Testis (tissue), 3 donors: ENCODE measurements around the gene GNAI3. TPM values are rescaled to one million over a fixed set of nuclear protein-coding genes. Genes with fewer than 3 reads are reported as not detected.

ENCODE experiments used
- DNase-seq: peaks from one replicate; pipeline ENCODE4 v3.0.0-alpha.2; 2019
- H3K27ac ChIP-seq, 2 donors: fragments of 200-600 bp; sonication (generic); one replicate each; pipeline ENCODE4 v1.5.1; 2019
- H3K27me3 ChIP-seq: fragments of 200-600 bp; sonication (generic); one replicate; pipeline ENCODE4 v1.5.1; 2019
- H3K36me3 ChIP-seq: fragments of 200-600 bp; sonication (generic); one replicate; pipeline ENCODE4 v1.5.1; 2017; ENCODE audit warnings: low read depth; ENCODE audit errors: missing control alignments
- H3K4me1 ChIP-seq: fragments of 200-600 bp; sonication (generic); one replicate; pipeline ENCODE4 v1.5.1; 2019
- H3K4me3 ChIP-seq, 2 donors: fragments of 200-600 bp; sonication (generic); one replicate each; pipeline ENCODE4 v1.5.1; 2017 to 2019
- H3K9me3 ChIP-seq: fragments of 200-600 bp; sonication (generic); one replicate; pipeline ENCODE4 v1.5.1; 2017
- POLR2A ChIP-seq: fragments of 450-650 bp; IDR thresholded peaks from one replicate; pipeline ENCODE4 v1.6.1; 2017; ENCODE audit warnings: antibody characterized with exemption, mild to moderate bottlenecking, moderate library complexity
- WGBS, 2 donors: methylation state at CpG; one replicate each; pipeline ENCODE4 v1.1.5; 2018; 5-methylcytosine and 5-hydroxymethylcytosine counted together
- intact Hi-C: fragments of 100-400 bp; cut with DNase I; formaldehyde crosslinking; loops from one replicate; pipeline ENCODE4 v1.15.1; 2023; ENCODE audit warnings: low total_unique reads
- polyA plus RNA-seq: library from polyadenylated mRNA; stranded (reverse); fragments of 350-450 nt; fragmentation: Illumina TruSeq; extraction: RNeasy Lipid Tissue Mini Kit (QIAGEN cat#74804); gene quantifications from one replicate; pipeline ENCODE4 v1.2.3, GENCODE V29; 2014; ENCODE audit warnings: low read depth, low replicate concordance; ENCODE audit not compliant: insufficient read depth
- total RNA-seq, 2 donors: library from RNA; depleted of rRNA; stranded (reverse); fragments of >200 nt; gene quantifications; one replicate each; pipeline ENCODE4 v1.2.3, GENCODE V29; 2016
- TF ChIP-seq, protein P1 (sequence below), 3 experiments: fragments of 450-650 bp in 2 of 3; fragments of 200-600 bp in 1 of 3; sonication (generic) in 1 of 3; IDR thresholded peaks; one replicate each; pipeline ENCODE4 v1.5.1; 2016 to 2019; ENCODE audit warnings: antibody characterized with exemption in 3 of 3, mild to moderate bottlenecking in 2 of 3, moderate library complexity in 1 of 3

Gene GNAI3
- total and polyA plus RNA-seq, 3 donors from 2014 or later = 5.7 to 5.9 (median 5.8) TPM

DNA sequence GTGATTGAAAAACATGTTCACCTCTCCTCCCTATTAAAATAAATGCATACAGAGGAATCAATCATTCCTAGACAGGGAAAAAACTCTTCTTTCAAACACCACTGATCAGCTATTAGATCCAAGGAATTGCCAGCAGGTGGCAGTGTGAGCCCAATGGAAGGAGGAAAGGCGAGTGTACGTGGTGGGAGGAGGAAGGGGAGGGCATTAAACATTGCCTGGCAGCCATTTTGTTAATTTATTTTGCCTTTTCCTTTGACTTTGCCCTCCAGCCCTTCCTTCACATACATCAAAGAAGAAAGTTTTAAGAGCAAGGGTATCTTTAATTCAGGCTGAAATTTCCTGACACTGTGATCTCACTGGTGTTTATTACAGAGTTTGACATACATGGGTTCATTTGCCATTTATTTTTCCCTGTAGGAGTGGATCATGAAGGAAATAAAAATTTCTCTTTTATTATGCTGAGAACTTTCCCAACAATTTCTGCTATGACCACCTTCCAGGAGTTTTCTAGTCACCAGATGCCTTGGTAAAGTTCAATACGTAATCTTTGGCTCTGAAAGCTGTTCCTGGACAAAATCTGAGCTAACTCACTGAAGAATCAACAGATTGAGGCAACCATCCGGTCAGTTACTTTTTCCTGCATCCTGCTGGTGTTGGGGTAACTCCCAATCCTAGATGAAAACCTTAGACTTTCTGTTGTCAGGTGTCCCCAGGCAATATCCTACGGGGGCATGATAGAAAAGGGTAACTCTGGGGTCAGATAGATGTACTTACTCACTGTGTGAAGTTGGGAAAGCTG, 1.9 kb upstream of the GNAI3 start:
- H3K9me3 ChIP-seq = no peaks in the 10 kb centered on the region
- H3K4me3 ChIP-seq = peak overlapping the region in 1 of 2 donors; percentile 81
- WGBS, 2 donors = 34 to 35% methylated on average over 5 of the region's 5 CpGs
- TF ChIP-seq, protein P1, sequence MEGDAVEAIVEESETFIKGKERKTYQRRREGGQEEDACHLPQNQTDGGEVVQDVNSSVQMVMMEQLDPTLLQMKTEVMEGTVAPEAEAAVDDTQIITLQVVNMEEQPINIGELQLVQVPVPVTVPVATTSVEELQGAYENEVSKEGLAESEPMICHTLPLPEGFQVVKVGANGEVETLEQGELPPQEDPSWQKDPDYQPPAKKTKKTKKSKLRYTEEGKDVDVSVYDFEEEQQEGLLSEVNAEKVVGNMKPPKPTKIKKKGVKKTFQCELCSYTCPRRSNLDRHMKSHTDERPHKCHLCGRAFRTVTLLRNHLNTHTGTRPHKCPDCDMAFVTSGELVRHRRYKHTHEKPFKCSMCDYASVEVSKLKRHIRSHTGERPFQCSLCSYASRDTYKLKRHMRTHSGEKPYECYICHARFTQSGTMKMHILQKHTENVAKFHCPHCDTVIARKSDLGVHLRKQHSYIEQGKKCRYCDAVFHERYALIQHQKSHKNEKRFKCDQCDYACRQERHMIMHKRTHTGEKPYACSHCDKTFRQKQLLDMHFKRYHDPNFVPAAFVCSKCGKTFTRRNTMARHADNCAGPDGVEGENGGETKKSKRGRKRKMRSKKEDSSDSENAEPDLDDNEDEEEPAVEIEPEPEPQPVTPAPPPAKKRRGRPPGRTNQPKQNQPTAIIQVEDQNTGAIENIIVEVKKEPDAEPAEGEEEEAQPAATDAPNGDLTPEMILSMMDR (IDR thresholded peaks at IDR 0.05) = peak; percentile 86 to 96 (median 92)
- no peak for TF ChIP-seq POLR2A
- peak overlapping the region; percentile 84 to 94 for H3K27ac ChIP-seq
- no peaks in the 10 kb centered on the region for H3K27me3 ChIP-seq
- peaks cover 16% of the 10 kb centered on the region for H3K4me1 ChIP-seq
- peak; percentile 96 for DNase-seq
- H3K36me3 ChIP-seq = no peaks in the 10 kb centered on the region
- intact Hi-C loops = loop anchor here (5.0 to 10.0 kb wide), 3 partner anchors 91 to 438 kb away; partner anchors contain the start of gene AHCYL1

DNA sequence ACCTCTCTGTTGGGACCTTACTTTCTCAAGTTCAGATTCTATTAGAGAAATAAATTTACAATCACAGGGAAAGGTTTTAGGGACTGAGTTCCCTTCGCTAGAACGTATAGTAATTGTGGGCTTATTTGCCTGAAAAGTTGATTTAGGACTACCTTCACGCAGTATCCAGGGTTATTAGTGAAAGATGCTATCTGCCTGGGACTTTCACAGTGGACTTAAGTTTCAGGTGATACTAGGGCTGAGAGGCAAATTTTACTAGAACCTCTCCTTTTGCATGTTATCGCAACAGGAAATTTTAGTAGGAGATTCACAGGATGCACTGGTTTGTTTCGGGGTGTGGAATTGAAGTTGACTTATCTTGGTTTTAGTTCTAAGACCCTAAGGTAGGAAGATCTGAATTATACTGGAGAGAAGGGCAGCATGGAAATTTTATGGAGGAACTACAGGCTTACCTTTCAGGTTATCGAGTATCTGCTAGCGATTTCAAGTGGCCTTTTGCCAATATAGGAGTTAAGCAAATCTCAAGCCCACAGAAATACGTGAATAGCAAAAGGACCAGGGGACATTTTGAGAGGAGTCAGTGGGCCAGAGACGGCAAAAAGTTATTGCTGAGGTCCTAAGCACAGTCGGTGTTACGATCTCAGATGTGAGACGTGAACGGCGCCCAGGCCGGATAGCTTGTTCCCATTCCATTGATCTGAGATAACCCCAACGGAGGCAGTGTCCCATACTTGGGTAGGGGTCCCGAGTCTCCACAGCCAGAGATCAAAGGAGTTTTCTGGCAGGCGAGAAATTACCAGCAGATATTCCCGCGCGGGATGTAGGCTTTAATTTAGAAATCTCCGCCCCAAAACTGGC, 723 bp upstream of the GNAI3 start:
- H3K27me3 ChIP-seq = no peaks in the 10 kb centered on the region
- H3K4me3 ChIP-seq = peak overlapping the region; percentile 75 to 81
- H3K27ac ChIP-seq = peak overlapping the region; percentile 84 to 94
- 6 to 9% methylated on average over 22 of the region's 22 CpGs for WGBS, 2 donors
- peaks cover 16% of the 10 kb centered on the region for H3K4me1 ChIP-seq
- no peaks in the 10 kb centered on the region for H3K9me3 ChIP-seq
- intact Hi-C loops = loop anchor here (5.0 to 10.0 kb wide), 3 partner anchors 90 to 437 kb away; partner anchors contain the start of gene AHCYL1
- TF ChIP-seq, protein P1 (IDR thresholded peaks at IDR 0.05) = no peak
- H3K36me3 ChIP-seq = no peaks in the 10 kb centered on the region
- DNase-seq = peak; percentile 50

DNA sequence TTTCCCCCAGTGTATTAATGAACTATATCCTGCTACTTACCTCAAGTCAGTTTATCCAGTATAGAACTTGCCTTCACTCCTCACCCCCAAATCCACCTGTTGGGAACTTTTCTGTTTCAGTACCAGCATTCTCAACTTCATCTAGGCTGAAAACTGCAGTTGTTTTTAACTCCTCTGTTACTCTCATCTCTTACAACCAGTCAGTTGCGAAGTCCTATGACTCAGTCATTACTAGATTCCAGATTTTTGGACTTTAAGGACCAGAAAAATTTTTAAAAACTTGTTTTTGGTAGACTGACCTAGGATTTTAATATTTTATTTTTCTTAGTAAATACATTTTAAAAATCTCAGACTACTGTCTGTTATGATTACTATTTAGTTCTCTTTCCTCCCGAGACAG, 8.1 kb downstream of the GNAI3 start:
- 90 to 92% methylated on average over 2 of the region's 2 CpGs for WGBS, 2 donors
- intact Hi-C loops = no loop called here
- Histone ChIP-seq H3K27me3 (no peaks in the 10 kb centered on the region), H3K4me3 (no peak overlapping the region), H3K36me3 (no peaks in the 10 kb centered on the region), H3K9me3 (no peaks in the 10 kb centered on the region), H3K4me1 (peaks cover 4% of the 10 kb centered on the region), H3K27ac (no peak overlapping the region)
- no peak for DNase-seq
- no peak for TF ChIP-seq POLR2A
- TF ChIP-seq, protein P1 (IDR thresholded peaks at IDR 0.05) = no peak

DNA sequence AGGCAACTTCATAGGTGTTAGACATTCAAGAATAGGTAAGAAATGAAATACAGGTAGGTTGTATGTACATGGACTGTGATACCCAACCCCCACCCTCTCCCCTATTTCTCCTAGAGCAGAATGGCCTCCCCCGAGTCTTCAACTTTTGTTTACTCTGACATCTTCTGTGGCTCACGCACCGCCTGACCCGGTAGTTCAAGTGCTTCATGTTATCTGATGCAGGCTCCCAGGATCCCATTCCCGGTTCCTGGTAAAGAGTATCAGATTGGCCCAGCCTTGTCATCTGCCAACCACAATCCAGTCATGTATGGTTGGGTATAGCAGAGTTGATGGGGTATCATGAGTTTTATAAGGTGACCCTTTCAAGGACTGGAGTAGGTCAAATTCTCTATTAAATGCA, 9.1 kb downstream of the GNAI3 start:
- H3K9me3 ChIP-seq = no peaks in the 10 kb centered on the region
- 91% methylated on average over 5 of the region's 5 CpGs for WGBS, 2 donors
- intact Hi-C loops = no loop called here
- peaks cover 4% of the 10 kb centered on the region for H3K4me1 ChIP-seq
- TF ChIP-seq, protein P1 (IDR thresholded peaks at IDR 0.05) = no peak
- H3K36me3 ChIP-seq = no peaks in the 10 kb centered on the region
- no peaks in the 10 kb centered on the region for H3K27me3 ChIP-seq
- DNase-seq = no peak
- H3K27ac ChIP-seq = no peak overlapping the region
- H3K4me3 ChIP-seq = no peak overlapping the region
